ENCODE measurements around the gene PGRMC1. TPM values are rescaled to one million over a fixed set of nuclear protein-coding genes. Genes with fewer than 3 reads are reported as not detected.

Gene PGRMC1
- total and polyA plus RNA-seq, 9 of the 15 experiments (the other 6 are each of a cell fraction or from before 2014, with no cell fraction given) = 27.4 to 115 (median 90.3) TPM

GRCh38 chrX:119190091-119190681 lies 45.9 kb upstream of the PGRMC1 start (continued):
- no peak for TF ChIP-seq YY1 (IDR thresholded peaks at IDR 0.05; ENCODE audit: borderline replicate concordance in 1 of 3, control insufficient read depth in 1 of 3, extremely low read depth in 1 of 3, insufficient read depth in 3 of 3, insufficient read length in 1 of 3, insufficient replicate concordance in 2 of 3, low read depth in 1 of 3, low read length in 2 of 3)
- TF ChIP-seq GATA2 (CRISPR knock-in tag; IDR thresholded peaks at IDR 0.05) = no peak
- no peak for TF ChIP-seq ZNF592 (IDR thresholded peaks at IDR 0.05)
- no peak for TF ChIP-seq ZNF408 (CRISPR knock-in tag; IDR thresholded peaks at IDR 0.05; ENCODE audit: low read depth)
- TF ChIP-seq HDGF (IDR thresholded peaks at IDR 0.05) = no peak

- no peaks in the 10 kb centered on the region for H3K79me2 ChIP-seq (ENCODE audit: control insufficient read depth, insufficient read depth, low read length)
- WGBS (ENCODE audit: insufficient coverage, low coverage, missing lambda C conversion rate) = 2% methylated on average over 8 of the region's 8 CpGs
- ChIA-PET POLR2A (interaction anchor here (0.5 kb wide), 1 partner anchor 24 kb away, joined by 3 read pairs; no protein-coding TSS in a partner anchor), CTCF (ENCODE audit: low intra/inter-chr PET ratio) (no interaction called here)
- ATAC-seq (no peak), DNase-seq (ENCODE audit: extremely low read depth in 1 of 4, low spot score in 3 of 4) (no peak), FAIRE-seq (no peak)
- H3K27ac ChIP-seq (ENCODE audit: extremely low read depth, low read depth, low read length) = no peak overlapping the region
- H3K36me3 ChIP-seq (ENCODE audit: control insufficient read depth, insufficient read depth, low read length) = no peaks in the 10 kb centered on the region
- no peaks in the 10 kb centered on the region for H3K9me1 ChIP-seq (ENCODE audit: control insufficient read depth, insufficient read depth, low read length)
- TF ChIP-seq ETV5 (CRISPR knock-in tag; IDR thresholded peaks at IDR 0.05; ENCODE audit: low read depth) (no peak), ZKSCAN1 (IDR thresholded peaks at IDR 0.05; ENCODE audit: low read depth, low read length) (no peak), PHF8 (IDR thresholded peaks at IDR 0.05; ENCODE audit: borderline replicate concordance, low read length) (no peak), BACH1 (tag; IDR thresholded peaks at IDR 0.05) (no peak), ZFX (CRISPR knock-in tag; IDR thresholded peaks at IDR 0.05) (no peak), ARHGAP35 (IDR thresholded peaks at IDR 0.05; ENCODE audit: partially characterized antibody) (no peak), CSDE1 (IDR thresholded peaks at IDR 0.05) (no peak), CCNT2 (IDR thresholded peaks at IDR 0.05; ENCODE audit: borderline replicate concordance, extremely low read depth, insufficient read length, low read depth, low read length) (no peak), TCF7L2 (IDR thresholded peaks at IDR 0.05; ENCODE audit: low read depth, low read length) (no peak), YBX1 (IDR thresholded peaks at IDR 0.05) (no peak), ZKSCAN8 (CRISPR knock-in tag; IDR thresholded peaks at IDR 0.05) (no peak)
- no peak overlapping the region for H3K9ac ChIP-seq (ENCODE audit: insufficient read depth in 1 of 2, low read depth in 2 of 2, low read length in 2 of 2)
- H3K4me3 ChIP-seq = no peak overlapping the region
- H4K20me1 ChIP-seq (replicated peaks; ENCODE audit: control insufficient read depth, insufficient read depth, low read length) = no peaks in the 10 kb centered on the region
- BruUV-seq (replicated peaks) = no TSS peak
- no peak overlapping the region for H3K4me2 ChIP-seq (ENCODE audit: insufficient read depth, low read length)
- intact Hi-C loops (cut with micrococcal nuclease) = no loop called here
- no peaks in the 10 kb centered on the region for H3K9me3 ChIP-seq (replicated peaks; ENCODE audit: control insufficient read depth, insufficient read depth, low read depth, low read length)
- peaks cover 0 to 3% of the 10 kb centered on the region in 2 experiments; a peak in 2 of 5 replicates for H3K4me1 ChIP-seq (replicated peaks in 1 of 2; ENCODE audit: control insufficient read depth in 2 of 2, insufficient read depth in 2 of 2, low read length in 2 of 2)
- peaks cover 0 to 8% of the 10 kb centered on the region in 2 experiments; a peak in 2 of 5 replicates for H3K27me3 ChIP-seq (ENCODE audit: control insufficient read depth in 2 of 2, insufficient read depth in 2 of 2, low read length in 2 of 2)
- H2AFZ ChIP-seq (ENCODE audit: low read depth, low read length) = no peak overlapping the region
- in situ Hi-C loops (cut with MboI) = no loop called here
Observed at GRCh38 chrX:119190831-119191230, 45.3 kb upstream of the PGRMC1 start.

Data from K562 (cell line).